ENCODE measurements around the gene LSAMP. TPM values are rescaled to one million over a fixed set of nuclear protein-coding genes. Genes with fewer than 3 reads are reported as not detected.

Gene LSAMP
- total RNA-seq, 1 donor from 2014 or later, result 0.11 TPM

DNA sequence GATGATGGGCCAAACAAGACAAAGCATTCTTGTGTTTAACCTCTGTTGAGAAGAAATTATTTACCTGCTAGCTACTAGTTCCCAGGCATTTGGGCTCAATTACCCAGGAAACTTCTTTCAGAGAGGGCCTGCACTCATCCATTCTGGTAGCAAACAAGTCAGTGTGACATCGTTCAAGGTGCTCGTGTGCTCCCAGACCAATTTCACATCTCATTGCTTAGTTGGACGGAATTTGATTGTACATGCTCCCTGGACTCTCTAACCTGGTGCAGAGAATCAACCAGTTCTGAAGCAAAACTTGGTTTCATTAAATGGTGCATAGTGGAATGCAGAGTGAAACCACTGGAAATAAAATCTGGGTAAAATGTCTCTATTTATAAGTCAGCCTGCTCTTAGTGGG lies 392.7 kb downstream of the LSAMP start:
- Histone ChIP-seq H3K27ac (no peak overlapping the region), H3K4me1 (no peaks in the 10 kb centered on the region), H3K9me3 (no peaks in the 10 kb centered on the region), H3K27me3 (no peaks in the 10 kb centered on the region), H3K36me3 (no peaks in the 10 kb centered on the region), H3K4me3 (no peak overlapping the region)
- no peak for DNase-seq (ENCODE audit: low spot score in 2 of 2)
- intact Hi-C loops (cut with DNase I), result no loop called here
- no peak for TF ChIP-seq CTCF (IDR thresholded peaks at IDR 0.05)

DNA sequence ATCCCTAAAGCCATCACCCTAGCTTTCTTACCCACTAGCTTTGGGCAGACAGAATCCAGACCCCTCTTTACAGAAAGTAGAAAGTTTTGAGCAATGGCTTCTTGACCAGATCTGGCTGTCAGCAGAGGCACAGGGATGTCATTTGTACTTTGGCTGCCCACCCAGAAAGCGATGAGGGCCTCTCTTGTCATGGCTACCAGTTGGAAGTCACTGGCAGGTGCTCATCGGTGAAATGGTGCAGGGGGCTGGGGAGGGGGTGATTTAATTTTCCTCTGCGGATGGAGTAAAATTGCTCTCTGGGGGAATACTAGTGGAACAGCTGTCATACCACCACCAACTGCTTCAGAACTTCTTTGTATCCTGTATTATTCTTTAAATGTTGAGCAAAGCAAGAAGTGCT lies 393.7 kb downstream of the LSAMP start:
- Histone ChIP-seq H3K9me3 (no peaks in the 10 kb centered on the region), H3K4me3 (no peak overlapping the region), H3K36me3 (no peaks in the 10 kb centered on the region), H3K27ac (no peak overlapping the region), H3K4me1 (no peaks in the 10 kb centered on the region), H3K27me3 (no peaks in the 10 kb centered on the region)
- no peak for DNase-seq (ENCODE audit: low spot score in 2 of 2)
- TF ChIP-seq CTCF (IDR thresholded peaks at IDR 0.05), result no peak
- intact Hi-C loops (cut with DNase I), result no loop called here

DNA sequence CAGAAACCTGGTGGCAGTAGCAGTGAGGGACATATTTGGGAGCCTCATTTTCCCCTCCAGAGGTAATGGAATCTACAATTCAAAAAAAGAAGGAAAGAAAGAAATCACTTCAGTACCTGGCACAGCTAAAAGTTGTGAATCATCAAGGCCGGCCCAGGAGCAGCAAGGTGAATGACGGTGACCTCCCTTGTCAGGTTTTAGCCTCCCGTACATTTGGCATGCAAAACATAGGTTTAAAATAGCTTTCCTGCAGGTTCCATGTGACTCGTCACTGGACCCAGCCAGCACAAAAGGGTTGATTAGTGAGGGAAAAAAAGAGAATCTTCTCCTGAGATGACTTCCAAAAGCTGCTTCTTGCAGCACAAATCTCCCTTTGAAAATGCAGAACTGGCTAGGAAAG lies 394.2 kb downstream of the LSAMP start:
- Histone ChIP-seq H3K27me3 (no peaks in the 10 kb centered on the region), H3K36me3 (no peaks in the 10 kb centered on the region), H3K27ac (no peak overlapping the region), H3K4me1 (no peaks in the 10 kb centered on the region), H3K4me3 (no peak overlapping the region), H3K9me3 (no peaks in the 10 kb centered on the region)
- intact Hi-C loops (cut with DNase I), result no loop called here
- TF ChIP-seq CTCF (IDR thresholded peaks at IDR 0.05), result no peak
- DNase-seq (ENCODE audit: low spot score in 2 of 2), result no peak

DNA sequence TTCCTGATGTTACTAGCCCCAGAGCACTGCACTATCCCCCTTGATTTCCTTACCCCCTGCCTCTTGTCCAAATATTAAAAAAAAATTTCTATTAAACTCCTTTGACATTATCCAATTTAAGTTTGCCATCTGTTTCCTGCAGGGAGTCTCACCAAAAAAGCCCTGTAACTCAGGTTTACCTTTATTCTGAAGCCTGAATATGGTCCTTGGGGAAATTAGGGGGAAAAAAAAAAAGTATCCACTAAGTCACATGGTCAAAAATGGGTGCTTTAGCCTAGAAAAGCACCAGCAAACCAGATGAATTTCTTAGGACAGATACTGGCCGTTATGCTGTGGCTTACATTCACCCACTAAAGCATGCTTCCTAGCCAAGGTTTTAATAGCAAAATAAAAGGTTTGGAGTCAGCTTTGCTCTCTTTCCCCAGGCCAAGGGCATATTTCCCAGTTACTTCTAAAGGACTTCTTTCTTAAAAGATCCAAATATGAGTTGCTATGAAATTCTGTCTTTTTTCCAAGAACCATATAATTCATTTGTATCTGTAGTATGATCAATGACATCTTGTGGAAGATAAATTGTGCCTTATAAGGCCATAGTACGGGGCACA lies 394.9 kb downstream of the LSAMP start:
- H3K36me3 ChIP-seq, result no peaks in the 10 kb centered on the region
- H3K4me3 ChIP-seq, result no peak overlapping the region
- H3K27ac ChIP-seq, result no peak overlapping the region
- no peaks in the 10 kb centered on the region for H3K4me1 ChIP-seq
- no peak for DNase-seq (ENCODE audit: low spot score in 2 of 2)
- no peaks in the 10 kb centered on the region for H3K9me3 ChIP-seq
- TF ChIP-seq CTCF (IDR thresholded peaks at IDR 0.05), result no peak
- no peaks in the 10 kb centered on the region for H3K27me3 ChIP-seq
- intact Hi-C loops (cut with DNase I), result no loop called here

- no peak for TF ChIP-seq CTCF (IDR thresholded peaks at IDR 0.05)
Measured at GRCh38 chr3:116048991-116049390, 396.3 kb downstream of the LSAMP start.

GRCh38 chr3:116046350-116046749 lies 398.9 kb downstream of the LSAMP start:
- TF ChIP-seq CTCF (IDR thresholded peaks at IDR 0.05), result no peak
- H3K9me3 ChIP-seq, result no peaks in the 10 kb centered on the region
- H3K4me1 ChIP-seq, result no peaks in the 10 kb centered on the region
- intact Hi-C loops (cut with DNase I), result no loop called here
- no peaks in the 10 kb centered on the region for H3K36me3 ChIP-seq
- DNase-seq (ENCODE audit: low spot score in 2 of 2), result no peak
- no peak overlapping the region for H3K4me3 ChIP-seq
- H3K27me3 ChIP-seq, result no peaks in the 10 kb centered on the region
- H3K27ac ChIP-seq, result no peak overlapping the region

More at GRCh38 chr3:116048991-116049390, 396.3 kb downstream of the LSAMP start:
- Histone ChIP-seq H3K36me3 (no peaks in the 10 kb centered on the region), H3K4me1 (no peaks in the 10 kb centered on the region), H3K4me3 (no peak overlapping the region), H3K27me3 (no peaks in the 10 kb centered on the region), H3K27ac (no peak overlapping the region), H3K9me3 (no peaks in the 10 kb centered on the region)
- no peak for DNase-seq (ENCODE audit: low spot score in 2 of 2)
- intact Hi-C loops (cut with DNase I), result no loop called here

Data from ascending aorta (tissue), 2 donors.